Measurements from ENCODE around the gene TP53TG3B.
"Not testable (repeated sequence)": the region's sequence is repeated elsewhere in the genome, so short reads cannot be mapped to it uniquely, and the experiment has no call there.

DNA sequence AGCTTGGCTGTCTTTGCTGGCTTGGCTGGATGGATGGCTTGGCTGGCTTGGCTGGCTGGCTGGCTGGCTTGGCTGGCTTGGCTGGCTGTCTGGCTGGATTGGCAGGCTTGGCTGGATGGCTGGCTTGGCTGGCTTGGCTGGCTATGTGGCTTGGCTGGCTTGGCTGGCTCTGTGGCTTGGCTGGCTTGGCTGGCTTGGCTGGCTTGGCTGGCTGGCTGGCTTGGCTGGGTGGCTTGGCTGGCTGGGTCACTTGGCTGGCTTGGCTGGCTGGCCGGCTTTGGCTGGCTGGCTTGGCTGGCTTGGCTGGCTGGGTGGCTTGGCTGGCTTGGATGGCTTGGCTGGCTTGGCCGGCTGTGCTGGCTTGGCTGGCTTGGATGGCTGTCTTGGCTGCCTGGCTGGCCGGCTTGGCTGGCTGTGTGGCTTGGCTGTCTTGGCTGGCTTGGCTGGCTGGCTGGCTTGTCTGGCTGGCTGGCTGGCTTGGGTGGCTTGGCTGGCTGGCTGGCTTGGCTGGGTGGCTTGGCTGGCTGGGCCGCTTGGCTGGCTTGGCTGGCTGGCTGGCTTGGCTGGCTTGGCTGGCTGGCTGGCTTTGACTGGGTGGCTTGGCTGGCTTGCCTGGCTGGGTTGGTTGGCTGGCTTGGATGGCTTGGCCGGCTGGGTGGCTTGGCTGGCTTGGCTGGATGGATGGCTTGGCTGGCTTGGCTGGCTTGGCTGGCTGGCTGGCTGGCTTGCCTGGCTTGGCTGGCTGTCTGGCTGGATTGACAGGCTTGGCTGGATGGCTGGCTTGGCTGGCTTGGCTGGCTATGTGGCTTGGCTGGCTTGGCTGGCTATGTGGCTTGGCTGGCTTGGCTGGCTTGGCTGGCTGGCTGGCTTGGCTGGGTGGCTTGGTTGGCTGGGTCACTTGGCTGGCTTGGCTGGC is 22.8 kb upstream of the TP53TG3B start:
- not testable (repeated sequence) for TF ChIP-seq CTCF (IDR thresholded peaks at IDR 0.05; ENCODE audit: low read length); EZH2 (IDR thresholded peaks at IDR 0.05; ENCODE audit: borderline replicate concordance, low read length)

Measured in OCI-LY1 (cell line).